ENCODE results near the gene OR2AK2.

GRCh38 chr1:247919952-247920351 lies 45.1 kb upstream of the OR2AK2 start, which contains the start of gene OR2T8:
- TF ChIP-seq CTCF (IDR thresholded peaks at IDR 0.05; ENCODE audit: control extremely low read depth in 1 of 3, insufficient read depth in 1 of 3, low read depth in 1 of 3, low read length in 3 of 3) (no peak), RAD21 (IDR thresholded peaks at IDR 0.05 in 1 of 2, conservative IDR thresholded peaks at IDR 0.05 in 1 of 2; ENCODE audit: low read depth in 2 of 2, low read length in 2 of 2) (no peak), RNF2 (IDR thresholded peaks at IDR 0.05; ENCODE audit: borderline replicate concordance, low read depth, low read length, missing control alignments, poor library complexity, severe bottlenecking) (no peak), BRCA1 (IDR thresholded peaks at IDR 0.05; ENCODE audit: low read depth, low read length) (no peak), YY1 (IDR thresholded peaks at IDR 0.05; ENCODE audit: low read depth, low read length) (no peak), KDM1A (IDR thresholded peaks at IDR 0.05; ENCODE audit: borderline replicate concordance, low read length) (no peak), TBP (IDR thresholded peaks at IDR 0.05; ENCODE audit: low read depth, low read length) (no peak), SP2 (IDR thresholded peaks at IDR 0.05; ENCODE audit: low read length) (no peak), POLR2A (IDR thresholded peaks at IDR 0.05; ENCODE audit: control extremely low read depth in 1 of 2, low read depth in 2 of 2, low read length in 2 of 2) (no peak), EP300 (IDR thresholded peaks at IDR 0.05; ENCODE audit: borderline replicate concordance in 1 of 2, low read depth in 2 of 2, low read length in 2 of 2) (no peak), EGR1 (IDR thresholded peaks at IDR 0.05; ENCODE audit: borderline replicate concordance, low read depth, low read length) (no peak)
- TF ChIP-seq, protein P1, sequence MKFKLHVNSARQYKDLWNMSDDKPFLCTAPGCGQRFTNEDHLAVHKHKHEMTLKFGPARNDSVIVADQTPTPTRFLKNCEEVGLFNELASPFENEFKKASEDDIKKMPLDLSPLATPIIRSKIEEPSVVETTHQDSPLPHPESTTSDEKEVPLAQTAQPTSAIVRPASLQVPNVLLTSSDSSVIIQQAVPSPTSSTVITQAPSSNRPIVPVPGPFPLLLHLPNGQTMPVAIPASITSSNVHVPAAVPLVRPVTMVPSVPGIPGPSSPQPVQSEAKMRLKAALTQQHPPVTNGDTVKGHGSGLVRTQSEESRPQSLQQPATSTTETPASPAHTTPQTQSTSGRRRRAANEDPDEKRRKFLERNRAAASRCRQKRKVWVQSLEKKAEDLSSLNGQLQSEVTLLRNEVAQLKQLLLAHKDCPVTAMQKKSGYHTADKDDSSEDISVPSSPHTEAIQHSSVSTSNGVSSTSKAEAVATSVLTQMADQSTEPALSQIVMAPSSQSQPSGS (IDR thresholded peaks at IDR 0.05; ENCODE audit: low read length) = no peak
